CD4-positive, CD25-positive, alpha-beta regulatory T cell (primary cell): ENCODE results near the gene CWC15. TPM values are rescaled to one million over a fixed set of nuclear protein-coding genes. Genes with fewer than 3 reads are reported as not detected.
"Not testable (repeated sequence)": the region's sequence is repeated elsewhere in the genome, so short reads cannot be mapped to it uniquely, and the experiment has no call there.

Experiments used
- ATAC-seq, 2 donors: fragments of 150-1000 bp; cut with Tn5 transposase; one replicate each; pipeline ENCODE4 v1.10.0; 2021; ENCODE audit warnings: low read depth in 2 of 2, moderate number of reproducible peaks in 2 of 2, moderate library complexity in 1 of 2
- DNase-seq, 3 donors: peaks; one replicate each; pipeline versions ENCODE4 v3.0.0 to v3.0.0-alpha.2; 2012 to 2022; ENCODE audit warnings: mixed read lengths in 1 of 3
- H3K27ac ChIP-seq: one replicate; pipeline ENCODE4 v1.7.0; 2013; ENCODE audit warnings: mild to moderate bottlenecking, low read length; ENCODE audit not compliant: insufficient read depth, poor library complexity, severe bottlenecking
- H3K27me3 ChIP-seq: one replicate; pipeline ENCODE4 v1.7.0; 2013; ENCODE audit warnings: low read length; ENCODE audit not compliant: control insufficient read depth, insufficient read depth
- H3K36me3 ChIP-seq: one replicate; pipeline ENCODE4 v1.7.0; 2013; ENCODE audit warnings: mild to moderate bottlenecking, low read length, moderate library complexity; ENCODE audit not compliant: control insufficient read depth, insufficient read depth
- H3K4me1 ChIP-seq: 2 replicates; pipeline ENCODE4 v1.7.0; 2013; ENCODE audit warnings: mild to moderate bottlenecking, low read length; ENCODE audit not compliant: insufficient read depth, control insufficient read depth, poor library complexity, severe bottlenecking
- H3K4me3 ChIP-seq: one replicate; pipeline ENCODE4 v1.7.0; 2013; ENCODE audit warnings: low read depth, mild to moderate bottlenecking, low read length, moderate library complexity
- H3K9me3 ChIP-seq, 2 experiments: 1 replicate in 1 of 2; 2 replicates in 1 of 2; pipeline ENCODE4 v1.7.0; 2013; ENCODE audit warnings: low read length in 2 of 2, mild to moderate bottlenecking in 1 of 2, moderate library complexity in 1 of 2; ENCODE audit not compliant: control insufficient read depth in 2 of 2
- H3K27ac Mint-ChIP-seq, 3 donors: one replicate each; pipeline ENCODE4 v1.8.0; 2020 to 2022; ENCODE audit warnings: mild to moderate bottlenecking in 3 of 3, mixed read lengths in 3 of 3, moderate library complexity in 2 of 3
- H3K27me3 Mint-ChIP-seq: one replicate; pipeline ENCODE4 v1.8.0; 2022; ENCODE audit warnings: mild to moderate bottlenecking, mixed read lengths
- H3K36me3 Mint-ChIP-seq: one replicate; pipeline ENCODE4 v1.8.0; 2020; ENCODE audit warnings: mixed read lengths
- H3K4me1 Mint-ChIP-seq, 4 donors: one replicate each; pipeline ENCODE4 v1.8.0; 2020 to 2022; ENCODE audit warnings: mixed read lengths in 4 of 4, mild to moderate bottlenecking in 1 of 4
- H3K4me3 Mint-ChIP-seq, 4 donors: one replicate each; pipeline ENCODE4 v1.8.0; 2020 to 2022; ENCODE audit warnings: mild to moderate bottlenecking in 4 of 4, mixed read lengths in 4 of 4, moderate library complexity in 3 of 4
- H3K9me3 Mint-ChIP-seq, 7 donors: one replicate each; pipeline ENCODE4 v1.8.0; 2020 to 2022; ENCODE audit warnings: mixed read lengths in 7 of 7, mild to moderate bottlenecking in 3 of 7, moderate library complexity in 2 of 7
- polyA plus RNA-seq, 4 donors: library from polyadenylated mRNA; unstranded; fragments of 300-500 nt; fragmentation: Illumina TruSeq; gene quantifications; one replicate each; pipeline ENCODE4 v1.2.3, GENCODE V29; 2021
- total RNA-seq: library from RNA; stranded (reverse); gene quantifications from one replicate; pipeline ENCODE4 v1.2.3, GENCODE V29; 2022

CWC15 gene
- total and polyA plus RNA-seq, 5 donors from 2014 or later: 65.8 to 94.1 (median 80.7) TPM

DNA sequence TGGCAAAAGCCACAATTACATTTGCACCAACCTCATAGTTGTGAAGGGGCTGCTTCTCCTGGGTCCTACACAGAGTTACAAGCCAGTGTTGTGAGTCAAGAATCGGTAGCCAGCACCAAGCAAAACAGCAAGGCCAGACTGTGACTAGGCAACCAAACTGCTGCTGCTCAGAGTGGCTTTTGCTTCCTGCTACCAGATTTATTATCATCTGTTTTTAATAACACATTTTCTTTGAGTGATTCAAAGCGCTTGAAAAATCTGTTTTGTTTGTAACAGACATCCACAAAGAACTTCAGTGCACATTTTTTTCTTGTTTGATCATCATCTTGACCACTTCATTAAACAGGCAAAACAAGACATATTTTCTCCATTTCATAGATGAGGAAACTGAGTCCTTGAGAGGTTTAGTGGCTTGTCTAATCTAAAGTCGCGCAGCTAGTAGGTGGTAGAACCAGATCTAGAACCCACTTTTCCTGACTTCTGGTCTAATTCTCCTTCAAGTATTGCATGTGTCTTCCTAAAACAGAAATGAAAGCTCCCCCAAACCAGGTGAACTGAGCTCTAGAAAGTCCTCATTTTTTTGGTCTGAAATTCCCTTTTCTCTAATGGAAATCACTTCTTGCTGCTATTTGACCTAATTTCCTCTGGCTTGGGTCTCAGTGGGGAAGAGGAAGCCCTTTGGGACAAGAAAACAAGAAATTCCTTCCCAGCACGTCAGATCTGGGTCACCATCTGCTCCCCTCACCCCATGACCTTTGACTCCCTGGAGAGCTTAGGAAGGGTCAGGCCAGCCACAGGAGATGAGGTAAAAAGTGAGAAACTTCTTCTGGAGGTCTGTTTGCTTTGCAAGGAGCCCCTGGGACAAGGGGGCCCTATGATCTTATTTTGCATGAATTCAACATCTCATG lies 39.9 kb downstream of the CWC15 start:
- no peaks in the 10 kb centered on the region for H3K27me3 Mint-ChIP-seq
- ATAC-seq: no peak
- peak overlapping the region in 1 of 3 donors; percentile 66 for H3K27ac Mint-ChIP-seq
- H3K4me3 Mint-ChIP-seq: peak overlapping the region in 2 of 4 donors; percentile 20 to 72
- H3K27ac ChIP-seq: no peak overlapping the region
- no peaks in the 10 kb centered on the region for H3K36me3 ChIP-seq
- peaks cover 18 to 43% (median 32%) of the 10 kb centered on the region in 4 donors for H3K4me1 Mint-ChIP-seq
- peaks cover 25% of the 10 kb centered on the region for H3K4me1 ChIP-seq
- peaks cover 0 to 4% (median 0%) of the 10 kb centered on the region in 7 donors for H3K9me3 Mint-ChIP-seq
- no peaks in the 10 kb centered on the region for H3K9me3 ChIP-seq
- no peak for DNase-seq
- H3K4me3 ChIP-seq: no peak overlapping the region
- no peaks in the 10 kb centered on the region for H3K36me3 Mint-ChIP-seq
- no peaks in the 10 kb centered on the region for H3K27me3 ChIP-seq

DNA sequence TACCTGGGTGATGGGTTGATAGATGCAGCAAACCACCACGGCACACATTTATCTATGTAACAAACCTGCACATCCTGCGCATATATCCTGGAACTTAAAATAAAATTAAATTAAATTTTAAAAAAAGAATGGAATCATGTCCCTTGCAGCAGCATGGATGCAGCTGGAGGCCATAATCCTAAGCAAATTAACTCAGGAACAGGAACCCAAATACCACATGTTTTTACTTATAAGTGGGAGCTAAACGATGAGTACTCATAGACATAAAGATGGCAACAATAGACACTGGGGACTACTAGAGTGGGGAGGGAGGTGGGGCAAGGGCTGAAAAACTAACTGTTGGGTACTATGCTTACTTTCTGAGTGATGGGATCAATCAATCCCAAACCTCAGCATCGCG lies 40.9 kb downstream of the CWC15 start:
- H3K27ac ChIP-seq: no peak overlapping the region
- peaks cover 25% of the 10 kb centered on the region for H3K4me1 ChIP-seq
- Mint-ChIP-seq H3K4me3 (no peak overlapping the region), H3K9me3 (peaks cover 0 to 4% (median 0%) of the 10 kb centered on the region in 7 donors), H3K4me1 (peaks cover 18 to 47% (median 36%) of the 10 kb centered on the region in 4 donors), H3K27ac (peak overlapping the region in 1 of 3 donors; percentile 33), H3K27me3 (no peaks in the 10 kb centered on the region), H3K36me3 (no peaks in the 10 kb centered on the region)
- DNase-seq (no peak), ATAC-seq (no peak)
- H3K4me3 ChIP-seq: no peak overlapping the region
- no peaks in the 10 kb centered on the region for H3K27me3 ChIP-seq
- no peaks in the 10 kb centered on the region for H3K36me3 ChIP-seq
- no peaks in the 10 kb centered on the region for H3K9me3 ChIP-seq

DNA sequence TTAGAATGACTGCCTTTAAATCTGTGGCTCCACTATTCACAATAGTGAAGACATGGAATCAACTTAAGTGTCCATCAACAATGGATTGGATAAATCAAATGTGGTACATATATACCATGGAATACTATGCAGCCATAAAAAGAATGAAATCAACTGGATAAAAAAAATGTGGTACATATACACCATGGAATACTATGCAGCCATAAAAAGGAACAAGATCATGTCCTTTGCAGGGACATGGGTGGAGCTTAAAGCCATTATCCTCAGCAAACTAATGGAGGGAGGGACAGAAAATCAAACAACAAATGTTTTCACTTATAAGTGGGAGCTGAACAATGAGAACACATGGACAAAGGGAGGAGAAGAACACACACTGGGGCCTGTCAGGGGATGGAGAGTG lies 41.3 kb downstream of the CWC15 start:
- H3K9me3 Mint-ChIP-seq, H3K27me3 ChIP-seq, H3K9me3 ChIP-seq, H3K27ac ChIP-seq, H3K4me3 ChIP-seq, DNase-seq, H3K36me3 ChIP-seq, H3K27me3 Mint-ChIP-seq, H3K36me3 Mint-ChIP-seq, ATAC-seq, H3K4me3 Mint-ChIP-seq: not testable (repeated sequence)
- H3K27ac Mint-ChIP-seq: peak overlapping the region in 2 of 3 donors; percentile 7 to 33
- H3K4me1 ChIP-seq: peaks cover 25% of the 10 kb centered on the region
- peaks cover 18 to 52% (median 37%) of the 10 kb centered on the region in 4 donors for H3K4me1 Mint-ChIP-seq

DNA sequence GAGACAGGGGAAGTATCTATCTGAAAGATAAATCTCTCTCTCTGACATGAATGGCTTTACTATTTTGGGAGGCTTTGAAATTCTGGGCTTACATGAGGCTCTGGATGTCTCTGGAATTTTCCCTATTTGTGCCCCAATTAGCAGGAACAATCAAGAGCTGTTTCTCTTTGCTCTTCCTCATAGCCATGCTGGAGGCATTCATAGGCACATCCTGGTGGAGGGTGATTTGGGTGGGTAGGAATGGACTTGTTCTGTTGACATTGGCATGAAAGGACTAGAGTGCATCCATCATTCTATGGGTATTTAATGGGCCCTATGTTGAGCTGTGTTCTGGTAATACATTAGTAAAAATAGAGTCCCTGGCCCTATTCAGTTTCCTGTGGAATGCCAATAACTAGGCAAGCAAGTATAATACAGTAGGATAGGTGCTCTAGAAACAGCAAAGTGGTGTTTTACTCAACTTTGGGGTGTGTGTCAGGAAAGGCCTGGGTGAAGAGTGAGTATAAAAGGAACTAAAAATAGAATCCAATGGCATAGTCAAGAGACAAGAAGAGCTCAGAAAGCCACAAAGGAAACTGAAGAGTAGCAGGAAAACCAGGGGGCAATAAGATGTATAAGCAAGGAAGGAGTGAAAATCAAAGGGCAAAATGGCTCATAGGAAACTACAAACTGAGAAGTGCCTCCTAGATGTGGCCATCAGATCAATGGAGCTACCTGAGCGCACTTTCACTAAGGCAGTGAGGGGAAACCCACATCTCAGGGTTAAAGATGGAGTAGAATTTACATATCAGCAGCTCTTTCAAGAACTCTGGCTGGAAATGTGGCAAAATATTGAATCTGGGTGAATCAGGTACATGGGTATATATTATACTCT lies 45.0 kb downstream of the CWC15 start:
- Mint-ChIP-seq H3K4me1 (peaks cover 6 to 59% (median 41%) of the 10 kb centered on the region in 4 donors), H3K27me3 (no peaks in the 10 kb centered on the region), H3K36me3 (no peaks in the 10 kb centered on the region), H3K4me3 (no peak overlapping the region), H3K27ac (no peak overlapping the region), H3K9me3 (peaks cover 0 to 8% (median 5%) of the 10 kb centered on the region in 7 donors)
- H3K4me3 ChIP-seq: no peak overlapping the region
- no peak overlapping the region for H3K27ac ChIP-seq
- no peaks in the 10 kb centered on the region for H3K36me3 ChIP-seq
- H3K27me3 ChIP-seq: no peaks in the 10 kb centered on the region
- H3K4me1 ChIP-seq: peaks cover 39% of the 10 kb centered on the region
- H3K9me3 ChIP-seq: no peaks in the 10 kb centered on the region
- ATAC-seq (no peak), DNase-seq (no peak)

DNA sequence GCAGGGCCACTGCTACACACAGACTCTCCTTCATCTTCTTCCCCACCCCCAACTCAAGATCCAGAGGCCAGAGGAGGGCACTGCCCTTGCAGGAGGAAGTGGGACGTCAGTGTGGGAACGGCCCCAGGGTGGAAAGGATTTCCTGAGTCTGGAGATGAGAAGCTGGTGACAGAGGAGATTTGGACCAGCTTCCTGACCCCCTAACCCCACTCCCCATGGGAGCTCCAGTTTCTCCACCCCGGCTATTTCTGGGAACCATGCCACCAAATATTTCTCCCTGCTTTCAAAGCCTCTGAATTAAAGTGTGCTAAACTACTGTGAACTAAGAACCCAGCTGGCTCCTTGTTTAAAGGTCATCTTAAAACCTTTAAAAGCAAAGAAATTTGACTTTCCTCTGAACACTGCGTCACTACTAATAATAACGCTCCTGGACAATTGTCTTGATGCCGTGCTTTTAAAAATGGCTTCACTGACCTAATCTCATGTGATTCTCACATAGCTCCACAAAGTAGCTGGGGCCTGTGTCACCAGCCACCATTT lies 46.6 kb downstream of the CWC15 start:
- DNase-seq: no peak
- peak overlapping the region; percentile 45 to 90 (median 86) for H3K27ac Mint-ChIP-seq
- no peaks in the 10 kb centered on the region for H3K27me3 Mint-ChIP-seq
- no peak overlapping the region for H3K4me3 Mint-ChIP-seq
- Histone ChIP-seq H3K27ac (peak overlapping the region; percentile 80), H3K4me3 (no peak overlapping the region), H3K9me3 (no peaks in the 10 kb centered on the region), H3K36me3 (no peaks in the 10 kb centered on the region), H3K4me1 (peaks cover 42% of the 10 kb centered on the region), H3K27me3 (no peaks in the 10 kb centered on the region)
- peaks cover 6 to 62% (median 40%) of the 10 kb centered on the region in 4 donors for H3K4me1 Mint-ChIP-seq
- peaks cover 0 to 8% (median 5%) of the 10 kb centered on the region in 7 donors for H3K9me3 Mint-ChIP-seq
- peaks cover 4% of the 10 kb centered on the region for H3K36me3 Mint-ChIP-seq
- no peak for ATAC-seq

DNA sequence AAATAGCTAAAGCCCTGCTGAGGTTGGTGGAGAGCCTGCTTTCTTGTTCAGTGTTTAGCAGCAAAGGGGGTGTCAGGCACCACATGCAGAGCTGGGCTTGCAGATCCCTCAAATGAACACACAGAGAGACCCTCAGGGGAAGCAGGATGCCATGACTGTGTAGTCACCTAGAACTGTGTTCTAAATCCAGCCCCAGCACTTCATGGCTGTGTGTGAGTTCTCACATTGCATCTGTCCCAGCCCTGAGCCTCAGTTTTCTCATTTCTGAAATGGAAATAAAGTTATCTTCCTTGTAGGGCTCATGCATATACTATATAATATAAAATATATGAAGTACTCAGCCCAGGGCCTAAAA lies 47.1 kb downstream of the CWC15 start:
- no peaks in the 10 kb centered on the region for H3K9me3 ChIP-seq
- ATAC-seq (no peak), DNase-seq (no peak)
- peaks cover 6 to 67% (median 40%) of the 10 kb centered on the region in 4 donors for H3K4me1 Mint-ChIP-seq
- peaks cover 42% of the 10 kb centered on the region for H3K4me1 ChIP-seq
- H3K27ac ChIP-seq: peak overlapping the region; percentile 80
- H3K9me3 Mint-ChIP-seq: peaks cover 0 to 8% (median 5%) of the 10 kb centered on the region in 7 donors
- H3K36me3 Mint-ChIP-seq: peaks cover 9% of the 10 kb centered on the region
- no peaks in the 10 kb centered on the region for H3K27me3 ChIP-seq
- no peaks in the 10 kb centered on the region for H3K27me3 Mint-ChIP-seq
- no peak overlapping the region for H3K4me3 ChIP-seq
- H3K36me3 ChIP-seq: no peaks in the 10 kb centered on the region
- H3K4me3 Mint-ChIP-seq: peak overlapping the region in 2 of 4 donors; percentile 81 to 82
- H3K27ac Mint-ChIP-seq: peak overlapping the region; percentile 90 to 100 (median 95)

DNA sequence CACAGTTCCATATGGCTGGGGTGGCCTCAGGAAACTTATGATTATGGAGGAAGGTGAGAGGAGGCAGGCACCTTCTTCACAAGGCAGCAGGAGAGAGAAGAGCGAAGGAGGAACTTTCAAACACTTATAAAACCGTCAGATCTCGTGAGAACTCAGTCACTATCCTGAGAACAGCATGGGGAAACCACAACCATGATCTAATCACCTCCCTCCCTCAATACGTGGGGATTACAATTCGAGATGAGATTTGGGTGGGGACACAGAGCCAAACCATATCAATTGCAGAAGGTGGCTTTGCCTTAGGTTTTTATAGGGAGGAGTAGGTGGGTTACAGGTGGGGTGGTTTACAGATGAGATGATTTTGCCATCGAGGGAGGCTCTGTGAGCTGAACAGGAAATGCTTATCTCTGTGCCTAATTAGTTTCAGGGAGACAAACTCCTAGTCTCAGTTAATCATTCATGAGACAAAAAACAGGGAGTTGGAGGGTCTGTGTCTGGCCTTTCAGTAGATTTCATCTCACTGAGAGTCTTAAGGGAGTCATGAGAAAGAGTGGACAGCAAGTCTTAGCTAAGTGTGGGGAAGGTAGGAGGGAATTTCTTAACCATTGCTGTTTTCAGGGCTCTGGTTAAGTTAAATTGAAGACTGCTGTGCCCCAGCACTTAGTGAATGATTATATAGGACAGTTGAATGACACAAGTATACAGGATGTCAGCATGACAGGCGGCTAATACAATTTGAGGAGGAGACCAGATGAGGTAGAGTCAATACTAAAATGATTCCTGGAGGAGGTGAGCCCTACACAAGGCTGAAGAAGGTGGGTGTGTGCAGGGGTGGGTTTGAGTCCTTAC lies 47.7 kb downstream of the CWC15 start:
- H3K27ac ChIP-seq: peak overlapping the region; percentile 80
- ATAC-seq (peak; percentile 18 to 40), DNase-seq (peak in 2 of 3 donors; percentile 28 to 44)
- no peaks in the 10 kb centered on the region for H3K27me3 ChIP-seq
- Mint-ChIP-seq H3K36me3 (peaks cover 15% of the 10 kb centered on the region), H3K4me3 (peak overlapping the region; percentile 76 to 83 (median 82)), H3K9me3 (peaks cover 0 to 8% (median 5%) of the 10 kb centered on the region in 7 donors), H3K27me3 (no peaks in the 10 kb centered on the region), H3K4me1 (peaks cover 6 to 70% (median 40%) of the 10 kb centered on the region in 4 donors), H3K27ac (peak overlapping the region; percentile 90 to 100 (median 95))
- no peaks in the 10 kb centered on the region for H3K36me3 ChIP-seq
- H3K9me3 ChIP-seq: no peaks in the 10 kb centered on the region
- peaks cover 42% of the 10 kb centered on the region for H3K4me1 ChIP-seq
- peak overlapping the region; percentile 58 for H3K4me3 ChIP-seq
